GM21447 (cell line): ENCODE results near the gene SMU1.

Source experiments
- ATAC-seq: cut with Tn5 transposase; IDR thresholded peaks from one replicate; pipeline ENCODE4 v1.9.1; 2021; ENCODE audit not compliant: unreplicated experiment

SMU1 gene

DNA sequence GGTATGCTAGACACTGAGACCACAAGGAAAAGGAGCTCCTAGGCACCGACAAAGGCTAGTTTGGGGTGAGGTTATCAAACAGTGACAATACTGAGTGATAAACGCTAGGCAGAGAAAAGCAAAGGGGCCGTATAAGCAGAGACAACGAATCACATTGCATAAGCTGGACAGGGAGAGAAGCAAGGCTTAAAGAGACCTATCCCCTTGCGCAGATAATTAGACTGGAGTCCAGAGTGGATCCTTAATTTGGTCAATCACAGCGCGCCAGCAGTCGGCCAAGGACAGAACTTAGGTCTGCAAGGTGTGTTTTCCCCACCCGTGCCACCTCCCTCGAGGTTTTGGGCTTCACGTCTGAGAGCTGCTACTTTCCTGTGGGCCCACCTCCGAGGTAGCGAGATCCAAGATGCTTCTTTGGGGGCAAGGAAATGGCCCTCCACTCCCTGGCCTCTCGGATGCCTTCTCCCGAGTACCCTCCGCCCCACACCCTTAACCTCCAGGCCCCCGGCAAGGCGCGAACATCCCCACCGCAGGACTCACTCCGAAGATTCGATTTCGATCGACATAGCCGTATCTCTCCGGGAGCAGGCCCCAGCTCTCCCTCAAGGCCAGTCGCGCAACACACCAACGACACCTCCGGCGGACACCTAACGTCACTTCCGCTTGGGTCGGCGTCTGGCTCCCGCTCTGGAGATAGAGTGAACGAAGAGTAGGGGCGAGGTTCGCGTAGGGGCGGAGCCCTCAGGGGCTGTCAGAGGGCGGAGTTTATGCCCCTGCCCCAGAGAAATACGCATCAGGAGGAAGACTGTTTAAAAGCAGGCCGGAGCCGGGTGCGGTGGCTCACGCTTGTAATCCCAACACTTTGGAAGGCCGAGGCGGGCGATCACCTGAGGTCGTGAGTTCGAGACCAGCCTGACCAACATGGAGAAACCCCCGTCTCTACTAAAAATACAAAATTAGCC, at the start of gene SMU1:
Gene SMU1 (minus strand): TSS at position 629 of the 959 bp plus-strand sequence. CDS start 66 bp downstream, at position 563.
- ATAC-seq, result peak; percentile 98

DNA sequence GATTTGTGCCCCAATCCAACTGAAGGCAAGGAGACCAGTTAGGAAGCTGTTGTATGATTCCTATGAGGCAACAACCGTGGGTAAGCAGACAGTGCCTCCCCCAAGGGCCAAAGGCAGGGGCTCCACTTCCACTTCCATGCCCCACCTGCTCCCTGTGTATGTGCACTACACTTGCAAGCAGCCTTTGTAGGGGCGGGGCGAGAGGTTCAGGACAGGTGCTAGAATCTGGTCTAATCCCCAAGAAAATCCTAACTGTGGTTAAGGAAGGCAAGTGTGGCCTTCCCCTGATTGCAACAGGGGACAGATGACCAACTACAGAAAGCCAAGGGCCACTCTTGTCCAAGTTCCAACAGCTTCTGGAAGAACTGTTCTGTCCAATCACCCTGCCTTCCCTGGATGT, 49.0 kb upstream of the SMU1 start:
- ATAC-seq, result no peak

DNA sequence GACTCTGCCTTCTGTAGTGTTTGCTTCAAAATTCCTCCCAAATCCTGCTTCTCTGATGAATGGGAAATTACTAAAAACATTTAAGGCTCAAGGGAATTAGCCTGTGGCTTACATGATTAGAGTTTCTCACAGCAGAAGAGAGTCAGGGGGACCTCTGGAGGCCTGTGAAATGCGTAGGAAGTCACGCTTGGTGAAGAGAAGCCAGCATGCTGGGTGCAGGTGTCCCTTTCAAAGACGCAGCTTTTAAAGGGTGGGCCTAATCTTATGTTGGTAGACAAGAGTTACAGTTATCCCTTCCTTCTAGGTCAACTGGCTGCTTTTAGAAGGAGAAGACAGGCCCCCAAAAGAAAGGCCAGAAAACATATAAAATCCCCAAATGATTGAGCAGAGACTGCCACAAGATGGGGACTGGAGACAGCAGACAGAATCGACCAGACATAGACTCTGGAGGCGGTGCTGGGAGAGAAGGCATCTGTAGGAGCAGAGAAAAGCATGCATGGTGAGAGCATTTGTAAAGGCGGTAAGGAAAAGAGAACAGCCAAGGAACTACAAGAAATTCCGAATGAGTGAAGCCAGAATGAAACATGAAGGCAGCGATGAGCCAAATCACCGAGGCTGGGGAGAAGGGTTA, 48.4 kb upstream of the SMU1 start:
- peak; percentile 58 for ATAC-seq

DNA sequence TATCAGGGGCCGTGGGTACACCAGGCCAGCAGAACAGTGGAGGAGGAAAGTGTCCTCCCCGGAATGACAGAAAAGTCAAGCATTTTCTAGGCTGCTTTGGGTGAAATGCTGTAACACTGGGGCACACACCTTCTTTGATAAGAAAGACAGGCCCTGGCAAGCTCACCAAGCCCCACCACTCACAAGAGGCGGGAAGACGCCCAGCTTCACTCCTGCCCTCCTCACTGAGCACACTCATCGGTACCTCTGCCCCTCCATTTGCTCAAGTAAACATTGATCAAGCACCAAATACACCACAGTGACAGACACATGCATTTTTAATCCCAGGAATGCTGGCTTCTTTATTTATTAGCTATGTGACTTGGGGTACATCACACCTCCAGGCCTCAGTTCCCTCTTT, 47.6 kb upstream of the SMU1 start:
- ATAC-seq, result no peak

DNA sequence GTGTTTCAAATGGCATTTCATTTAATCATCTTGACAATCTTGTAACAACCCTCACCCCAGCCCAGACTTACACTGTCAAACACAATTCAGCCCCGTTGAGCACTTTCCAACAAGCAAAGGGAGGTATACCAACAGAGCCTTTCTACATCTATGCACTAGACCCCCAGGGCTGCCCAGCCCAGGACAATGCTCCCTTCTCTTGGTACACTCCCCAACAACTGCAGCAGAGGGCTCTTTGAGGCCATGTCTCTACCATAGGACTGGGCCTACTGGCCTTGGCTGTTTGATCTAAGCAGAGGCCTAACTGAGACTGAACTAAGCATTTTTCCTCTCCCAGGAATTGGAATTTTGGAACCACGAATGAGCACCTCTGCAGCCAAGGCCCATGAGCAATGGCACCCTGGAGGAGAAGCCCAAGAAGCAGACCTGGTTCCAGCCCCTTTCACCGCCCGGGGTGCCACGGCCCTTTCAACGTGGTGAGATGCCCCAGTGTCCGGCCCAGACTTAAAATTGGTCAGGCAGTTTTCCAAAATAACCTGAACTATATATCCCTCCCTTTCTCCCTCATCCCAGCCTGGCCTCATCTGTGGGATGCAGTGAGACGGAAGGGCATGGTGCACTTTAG, 47.0 kb upstream of the SMU1 start:
- ATAC-seq, result no peak

DNA sequence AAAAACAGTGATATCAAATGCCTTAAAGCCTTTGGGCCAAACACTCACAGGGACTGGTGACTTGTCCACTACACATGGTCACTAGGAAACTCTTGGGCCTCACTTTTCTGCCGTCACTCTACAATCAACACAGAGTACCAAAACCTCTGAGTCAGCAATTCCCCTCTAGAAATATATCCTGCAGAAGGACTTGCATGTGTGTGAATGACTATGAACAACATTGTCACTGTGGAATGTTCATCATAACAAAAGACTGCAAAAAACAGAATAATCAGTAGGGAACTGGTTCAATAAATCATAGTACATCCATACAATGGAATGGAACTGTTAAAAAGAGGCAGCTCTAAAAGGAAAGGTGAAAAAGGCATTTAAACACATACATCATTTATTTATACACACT, 44.1 kb upstream of the SMU1 start:
- ATAC-seq, result no peak

DNA sequence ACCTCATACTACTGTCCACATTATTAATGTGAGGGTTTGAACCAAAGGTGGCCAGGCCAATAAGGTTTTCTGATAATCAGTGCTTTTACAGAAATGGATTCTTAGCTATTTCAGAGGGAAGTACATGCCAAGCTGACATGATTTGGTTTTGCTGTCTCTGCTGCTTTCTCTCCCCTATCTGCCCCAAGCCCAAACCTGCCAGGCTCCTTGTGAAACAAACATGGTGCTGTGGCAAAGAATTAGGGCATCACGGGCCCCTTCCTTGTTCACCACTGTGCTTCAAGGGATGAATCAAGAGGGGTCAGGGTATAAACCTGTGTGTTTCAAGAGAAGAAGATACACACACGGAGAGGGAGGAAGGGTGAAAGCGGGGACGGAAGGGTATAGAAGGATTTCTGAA, 41.3 kb upstream of the SMU1 start:
- ATAC-seq, result no peak

DNA sequence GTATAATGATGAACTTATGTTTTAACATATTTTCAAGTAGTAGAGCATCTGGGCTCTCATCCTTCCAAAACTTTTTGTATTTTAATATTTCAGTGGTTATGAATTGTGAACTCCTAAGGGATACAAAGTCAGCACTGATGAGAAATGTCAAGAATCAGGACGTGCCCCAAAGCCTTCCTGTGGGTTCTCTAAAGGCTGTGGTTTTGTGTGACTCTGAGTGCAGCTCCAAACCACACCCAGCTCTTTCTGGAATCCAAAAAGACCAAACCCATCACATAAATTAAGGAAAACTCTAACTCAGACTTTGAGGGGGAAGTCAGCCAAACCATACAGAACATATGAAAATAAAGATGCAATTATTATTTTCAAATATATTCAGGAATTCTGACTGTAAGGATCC, 40.8 kb upstream of the SMU1 start:
- ATAC-seq, result no peak

DNA sequence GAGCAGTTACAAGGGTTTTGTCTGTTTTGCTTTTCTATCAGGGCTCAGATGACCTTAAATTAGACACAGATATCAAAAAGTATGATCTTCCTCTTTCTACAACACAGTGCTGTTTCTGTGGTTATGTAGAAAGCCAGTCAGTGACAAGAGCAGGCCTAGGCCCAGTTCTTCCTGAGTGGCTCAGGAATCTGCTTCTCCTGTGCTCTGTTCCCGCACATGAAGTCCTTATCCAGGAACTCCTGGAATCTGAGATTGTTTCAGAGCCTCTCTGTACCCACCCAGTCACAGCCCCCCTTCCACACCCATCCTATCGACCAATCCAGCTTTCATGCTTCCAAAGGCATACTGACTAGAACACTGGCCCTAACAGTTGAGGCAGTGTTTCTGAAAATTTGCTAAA, 40.4 kb upstream of the SMU1 start:
- ATAC-seq, result no peak

DNA sequence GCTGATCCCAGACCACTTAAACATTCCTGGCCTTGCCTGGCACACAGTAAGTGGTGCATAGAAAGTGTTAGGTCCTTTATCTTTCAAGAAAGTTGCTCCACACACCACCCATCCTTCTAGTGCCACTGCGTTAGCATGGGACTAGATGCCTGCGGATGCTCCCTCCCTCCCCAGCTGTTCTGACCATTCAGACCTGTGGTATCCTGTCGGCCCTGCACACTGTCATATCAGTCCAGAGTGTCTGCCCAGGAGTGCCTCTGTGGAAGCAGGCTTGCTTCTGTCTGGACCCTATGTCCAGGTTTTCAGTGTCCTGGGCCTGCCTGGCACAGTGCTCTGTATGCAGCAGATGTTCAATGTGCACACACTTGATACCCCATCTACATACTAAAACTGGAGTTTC, 38.3 kb upstream of the SMU1 start:
- no peak for ATAC-seq

DNA sequence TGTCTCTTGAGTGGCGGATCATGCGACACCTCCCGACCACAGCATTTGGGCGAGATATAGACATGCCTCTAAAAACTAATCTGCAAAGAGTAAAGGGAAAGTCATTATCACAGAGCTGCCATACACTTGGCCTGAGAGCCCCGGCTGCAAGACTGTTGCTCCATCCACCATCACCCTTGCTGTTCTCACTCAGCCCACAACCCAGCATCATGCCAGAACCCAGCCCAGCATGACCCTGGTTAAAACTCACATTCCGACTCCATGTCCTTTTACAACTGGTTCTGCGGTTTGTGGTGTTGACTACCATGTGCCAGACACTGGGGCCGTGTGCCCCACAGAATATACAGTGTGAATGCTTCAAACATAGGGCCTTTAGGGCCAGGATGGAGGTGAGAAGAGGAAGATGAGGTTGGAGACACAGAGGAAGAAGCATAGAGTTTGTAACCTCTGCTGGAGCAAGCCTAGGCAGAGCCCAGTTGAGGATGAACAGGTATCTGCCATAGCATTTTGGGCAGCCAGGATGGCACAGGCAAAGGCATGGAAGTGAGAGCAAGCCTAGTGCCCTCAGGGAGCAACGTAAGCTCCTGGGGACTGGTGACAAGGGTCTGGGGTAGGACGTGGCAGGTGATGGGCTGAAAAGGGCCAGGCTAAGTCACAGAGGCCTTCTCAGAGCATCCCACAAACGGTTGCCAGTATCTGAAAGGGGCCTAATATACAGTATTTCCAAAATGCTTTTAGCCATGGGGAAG, 37.5 kb upstream of the SMU1 start:
- ATAC-seq, result no peak

DNA sequence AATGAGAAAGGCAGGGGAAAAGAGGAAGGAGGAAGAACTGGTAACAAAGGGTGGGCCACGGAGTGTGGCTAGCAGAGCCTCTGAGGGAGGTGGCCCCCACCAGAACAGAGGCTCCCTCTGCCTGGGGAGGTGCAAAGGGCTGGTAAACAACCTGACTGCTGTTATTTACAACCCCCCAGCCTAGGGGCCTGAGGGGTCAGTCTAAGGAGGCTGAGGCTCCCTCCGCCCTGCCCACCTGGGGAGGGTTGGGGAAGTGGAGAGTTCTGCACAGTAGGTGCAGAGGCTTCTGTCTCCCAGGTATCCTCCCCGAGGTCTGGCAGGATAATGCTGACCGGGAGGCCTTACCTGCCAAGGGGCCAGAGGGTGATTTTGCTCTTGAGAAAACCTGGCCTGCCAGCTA, 35.6 kb upstream of the SMU1 start:
- no peak for ATAC-seq

DNA sequence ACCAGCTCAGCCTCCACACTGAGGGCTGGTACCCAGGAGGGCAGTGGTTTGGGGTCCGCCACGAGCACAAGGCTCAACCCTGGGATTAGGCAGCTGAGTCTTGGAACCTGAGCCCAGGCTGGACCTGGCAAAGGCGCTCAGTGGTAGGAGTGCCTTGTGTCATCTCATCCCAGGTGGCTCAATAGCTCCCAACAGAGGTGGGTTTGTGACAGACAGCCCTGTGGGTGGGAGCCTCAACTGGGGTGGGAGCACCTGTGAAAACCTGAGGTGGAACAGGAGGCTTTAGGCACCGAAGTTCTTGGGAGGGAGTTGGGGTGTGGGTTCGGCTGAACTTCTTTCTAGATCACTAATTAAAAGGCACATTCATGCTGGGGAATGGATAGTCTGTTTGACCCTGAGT, 35.2 kb upstream of the SMU1 start:
- no peak for ATAC-seq

DNA sequence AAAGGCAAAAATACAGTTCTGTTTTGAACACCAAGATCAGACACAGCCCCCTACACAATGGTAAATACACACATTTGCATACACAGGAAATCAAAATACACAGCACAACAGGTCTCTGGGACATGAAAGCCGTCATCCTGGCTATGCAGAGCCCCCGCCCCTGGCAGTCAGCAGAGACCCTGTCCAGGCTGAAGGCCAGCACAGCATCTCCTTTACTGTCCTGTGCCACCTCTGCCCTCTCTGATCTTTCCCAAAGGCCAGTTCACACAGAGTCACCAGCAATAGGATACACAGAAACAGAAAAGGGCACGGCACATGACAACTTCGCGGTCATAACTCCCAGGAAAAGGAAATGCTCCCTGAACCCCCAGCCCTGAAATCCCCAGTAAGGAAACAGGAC, 34.2 kb upstream of the SMU1 start:
- ATAC-seq, result no peak

DNA sequence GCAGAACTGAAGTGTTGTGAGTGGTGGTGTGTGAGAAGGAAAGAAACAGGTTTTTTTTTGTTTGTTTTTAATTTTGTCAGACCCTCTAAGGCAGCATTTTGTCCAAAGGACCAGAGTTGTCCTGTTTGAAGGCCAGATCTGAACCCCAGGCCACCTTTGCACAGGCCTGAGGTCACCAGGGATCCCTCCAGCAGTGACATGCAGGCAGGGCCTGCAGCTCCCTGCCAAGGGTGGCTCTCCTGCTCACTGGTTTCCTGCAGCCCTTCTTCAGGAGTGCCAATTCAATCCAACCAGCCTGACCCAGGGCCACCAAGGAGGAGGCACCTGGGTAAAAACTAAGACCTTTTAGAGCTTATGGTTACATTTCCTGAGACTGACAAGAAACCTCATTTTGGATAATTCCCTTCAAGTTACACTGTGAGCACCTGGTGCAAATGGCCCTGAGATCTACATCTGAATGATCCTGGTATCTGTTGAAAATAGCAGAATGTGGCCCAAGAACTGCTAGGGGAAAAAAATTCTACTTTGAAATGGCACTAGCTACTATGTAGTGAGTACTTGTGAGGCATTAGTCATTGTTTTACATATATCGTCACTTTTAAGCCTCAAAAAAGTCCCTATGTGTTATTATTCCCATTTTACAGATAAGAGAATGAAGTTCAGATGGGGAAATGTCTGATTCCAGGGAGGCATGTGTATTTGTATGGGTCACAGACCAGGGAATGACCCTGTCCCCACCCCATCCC, 33.5 kb upstream of the SMU1 start:
- ATAC-seq, result no peak

DNA sequence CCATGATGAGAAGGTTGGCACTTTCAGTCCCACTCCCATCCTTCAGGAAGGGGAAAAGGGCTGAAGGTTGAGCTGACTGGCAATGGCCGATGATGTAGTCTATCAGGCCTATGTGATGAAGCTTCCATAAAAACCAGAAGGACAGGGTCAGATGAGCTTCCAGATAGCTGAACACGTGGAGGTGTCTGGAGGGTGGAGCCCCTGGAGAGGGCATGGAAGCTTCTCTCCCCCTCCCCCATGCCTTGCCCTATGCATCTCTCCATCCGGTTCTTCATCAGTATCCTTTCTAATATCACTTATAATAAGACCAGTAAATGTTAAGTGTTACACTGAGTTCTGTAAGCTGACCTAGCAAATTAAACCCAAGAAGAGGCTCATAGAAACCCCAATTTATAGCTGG, 32.6 kb upstream of the SMU1 start:
- no peak for ATAC-seq

DNA sequence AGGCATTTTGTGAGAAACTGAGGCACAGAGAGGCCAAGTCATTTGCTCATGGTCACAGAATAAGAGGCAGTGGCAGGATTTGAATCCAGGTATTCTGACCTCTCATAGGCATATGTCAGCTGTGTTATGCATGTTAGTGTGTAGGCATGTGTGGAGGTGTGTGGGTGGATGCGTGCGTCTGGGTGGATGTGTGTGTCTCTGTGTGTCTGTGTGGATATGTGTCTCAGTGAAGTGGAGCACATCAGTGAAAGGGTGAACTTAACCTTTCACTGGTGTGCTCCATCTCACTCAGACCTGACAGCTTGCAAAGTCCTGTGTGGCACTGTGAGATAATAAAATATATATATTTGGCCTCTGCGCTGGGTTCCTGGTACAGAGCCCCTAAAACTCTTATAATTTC, 32.0 kb upstream of the SMU1 start:
- ATAC-seq, result no peak

DNA sequence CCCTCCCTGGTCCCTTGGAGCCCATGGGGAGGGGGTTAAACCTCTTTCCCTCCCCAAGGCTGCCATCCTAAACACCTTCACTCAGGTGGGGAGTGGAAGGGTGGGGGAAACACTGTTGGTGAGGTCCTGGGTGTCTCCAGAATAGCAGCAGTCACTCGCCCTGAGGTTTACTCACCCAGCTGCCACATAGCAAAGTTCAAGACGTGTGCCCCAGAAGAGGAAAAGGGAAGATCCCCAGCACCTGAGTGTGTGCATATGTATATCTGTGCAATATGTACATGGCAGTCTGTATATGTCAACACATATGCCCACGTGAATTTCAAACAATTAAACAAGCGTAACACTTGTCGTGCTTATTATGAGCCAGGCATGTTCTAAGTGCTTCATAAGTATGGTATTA, 31.3 kb upstream of the SMU1 start:
- no peak for ATAC-seq

DNA sequence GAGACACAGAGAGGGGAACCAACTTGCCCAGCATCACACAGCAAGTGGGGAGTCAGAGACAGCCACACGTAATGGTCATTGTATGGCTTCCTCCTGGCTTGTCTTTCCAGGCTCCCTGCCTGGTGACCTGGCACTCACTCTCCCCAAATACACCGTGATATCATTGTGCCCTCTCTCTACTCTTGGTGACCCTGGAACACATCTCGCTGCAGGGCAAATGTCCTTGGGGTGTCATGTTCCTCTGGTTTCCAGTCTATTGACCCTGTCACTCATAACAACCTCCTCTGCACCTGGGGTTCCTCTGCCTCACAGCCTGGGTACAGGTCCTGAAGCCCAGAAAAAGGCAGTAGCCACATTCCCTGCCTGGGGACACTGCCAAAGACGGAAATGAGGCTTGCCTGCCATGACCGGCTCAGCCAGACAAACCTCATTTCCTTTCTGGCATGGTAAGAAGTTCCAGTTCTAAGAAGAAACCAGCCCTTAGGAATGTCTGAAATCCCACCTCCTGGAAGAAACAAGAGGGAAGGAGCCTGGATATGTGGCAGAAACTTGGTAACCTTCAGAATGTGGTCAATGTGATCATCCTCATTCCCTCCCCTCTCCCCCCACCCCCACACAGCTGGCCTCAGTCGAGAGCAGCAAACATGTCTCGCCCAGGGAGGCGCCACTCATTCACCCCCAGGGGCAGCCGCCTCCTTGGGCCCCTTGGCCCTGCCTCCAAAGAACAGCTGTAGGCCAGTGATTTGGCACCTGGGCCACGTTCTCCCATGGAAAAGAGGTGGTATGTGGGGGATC, 30.6 kb upstream of the SMU1 start:
- no peak for ATAC-seq

DNA sequence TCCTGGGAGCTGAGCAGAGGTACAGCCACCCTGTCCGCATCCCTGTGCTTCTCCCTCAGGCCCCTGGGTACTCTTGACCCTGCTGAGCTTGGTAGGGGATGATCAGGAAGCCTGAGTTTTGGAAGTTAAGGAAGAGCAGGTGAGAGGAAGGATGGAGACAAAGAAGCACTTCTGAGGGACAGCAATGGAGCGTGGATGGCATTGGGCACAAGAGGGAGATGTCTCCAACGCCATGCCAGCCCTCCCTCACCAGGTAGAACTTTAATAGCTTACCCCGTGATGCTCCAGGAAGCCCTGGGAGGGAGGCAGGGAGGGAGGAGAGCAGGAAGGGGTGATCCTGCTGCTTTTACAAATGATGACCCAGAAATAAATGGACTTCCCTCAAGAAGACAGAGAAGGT, 29.9 kb upstream of the SMU1 start:
- no peak for ATAC-seq
